Vagina (tissue), 2 donors: Measurements from ENCODE around the gene MOV10L1. TPM values are rescaled to one million over a fixed set of nuclear protein-coding genes. Genes with fewer than 3 reads are reported as not detected.

Experiments used
- DNase-seq, 2 donors: peaks; one replicate each; pipeline ENCODE4 v3.0.0-alpha.2; 2017; ENCODE audit errors: extremely low spot score in 2 of 2
- H3K27ac ChIP-seq: fragments of 200-600 bp; sonication (generic); one replicate; pipeline ENCODE4 v1.5.1; 2019
- H3K27me3 ChIP-seq: fragments of 200-600 bp; sonication (generic); one replicate; pipeline ENCODE4 v1.5.1; 2019
- H3K36me3 ChIP-seq, 2 donors: fragments of 200-600 bp; sonication (generic); one replicate each; pipeline ENCODE4 v1.5.1; 2017 to 2019
- H3K4me1 ChIP-seq: fragments of 200-600 bp; sonication (generic); one replicate; pipeline ENCODE4 v1.5.1; 2019
- H3K4me3 ChIP-seq, 2 donors: fragments of 200-600 bp; sonication (generic); 1 replicate in 1 of 2; 2 replicates in 1 of 2; pipeline ENCODE4 v1.5.1; 2016 to 2019
- H3K9me3 ChIP-seq: fragments of 200-600 bp; sonication (generic); one replicate; pipeline ENCODE4 v1.5.1; 2019
- POLR2A ChIP-seq, 2 donors: fragments of 450-650 bp; IDR thresholded peaks; one replicate each; pipeline ENCODE4 v1.6.1; 2017; ENCODE audit warnings: antibody characterized with exemption in 2 of 2, mild to moderate bottlenecking in 2 of 2, moderate library complexity in 2 of 2
- POLR2AphosphoS5 ChIP-seq, 2 donors: sonication (generic); formaldehyde crosslinking; IDR thresholded peaks; one replicate each; pipeline ENCODE4 v1.9.0; 2017; ENCODE audit warnings: antibody characterized with exemption in 2 of 2, mild to moderate bottlenecking in 2 of 2, low read depth in 1 of 2; ENCODE audit not compliant: insufficient read depth in 1 of 2
- intact Hi-C: fragments of 100-400 bp; cut with DNase I; formaldehyde crosslinking; loops from one replicate; pipeline ENCODE4 v1.15.1; 2023
- total RNA-seq: library from RNA; depleted of rRNA; stranded (reverse); fragments of >200 nt; gene quantifications from one replicate; pipeline ENCODE4 v1.2.3, GENCODE V29; 2016
- TF ChIP-seq, protein P1 (sequence below), 3 experiments: fragments of 450-650 bp in 2 of 3; fragments of 200-600 bp in 1 of 3; sonication (generic) in 1 of 3; IDR thresholded peaks; one replicate each; pipeline ENCODE4 v1.5.1; 2017 to 2019; ENCODE audit warnings: antibody characterized with exemption in 3 of 3, mild to moderate bottlenecking in 2 of 3, moderate library complexity in 2 of 3

Gene MOV10L1
- total RNA-seq, 1 donor from 2014 or later, result 0.98 TPM

DNA sequence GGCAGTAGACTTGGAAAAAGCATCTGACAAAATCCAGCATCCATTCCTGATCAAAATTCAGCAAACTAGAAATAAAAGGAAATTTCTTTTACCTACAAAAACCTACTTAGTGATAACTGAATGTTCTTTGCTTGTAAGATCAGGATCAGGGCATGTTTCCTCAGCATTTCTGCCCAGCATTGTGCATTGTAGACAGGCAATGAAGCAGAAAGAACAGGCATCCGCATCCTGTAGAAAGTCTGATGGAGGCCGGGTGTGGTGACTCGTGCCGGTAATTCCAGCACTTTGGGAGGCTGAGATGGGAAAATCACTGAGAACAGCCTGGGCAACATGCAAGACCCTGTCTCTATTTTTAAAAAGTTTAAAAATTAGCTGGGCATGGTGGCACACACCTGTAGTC, 48.2 kb downstream of the MOV10L1 start:
- no peaks in the 10 kb centered on the region for H3K36me3 ChIP-seq
- no peaks in the 10 kb centered on the region for H3K9me3 ChIP-seq
- TF ChIP-seq, protein P1, sequence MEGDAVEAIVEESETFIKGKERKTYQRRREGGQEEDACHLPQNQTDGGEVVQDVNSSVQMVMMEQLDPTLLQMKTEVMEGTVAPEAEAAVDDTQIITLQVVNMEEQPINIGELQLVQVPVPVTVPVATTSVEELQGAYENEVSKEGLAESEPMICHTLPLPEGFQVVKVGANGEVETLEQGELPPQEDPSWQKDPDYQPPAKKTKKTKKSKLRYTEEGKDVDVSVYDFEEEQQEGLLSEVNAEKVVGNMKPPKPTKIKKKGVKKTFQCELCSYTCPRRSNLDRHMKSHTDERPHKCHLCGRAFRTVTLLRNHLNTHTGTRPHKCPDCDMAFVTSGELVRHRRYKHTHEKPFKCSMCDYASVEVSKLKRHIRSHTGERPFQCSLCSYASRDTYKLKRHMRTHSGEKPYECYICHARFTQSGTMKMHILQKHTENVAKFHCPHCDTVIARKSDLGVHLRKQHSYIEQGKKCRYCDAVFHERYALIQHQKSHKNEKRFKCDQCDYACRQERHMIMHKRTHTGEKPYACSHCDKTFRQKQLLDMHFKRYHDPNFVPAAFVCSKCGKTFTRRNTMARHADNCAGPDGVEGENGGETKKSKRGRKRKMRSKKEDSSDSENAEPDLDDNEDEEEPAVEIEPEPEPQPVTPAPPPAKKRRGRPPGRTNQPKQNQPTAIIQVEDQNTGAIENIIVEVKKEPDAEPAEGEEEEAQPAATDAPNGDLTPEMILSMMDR (IDR thresholded peaks at IDR 0.05), result no peak
- TF ChIP-seq POLR2AphosphoS5 (IDR thresholded peaks at IDR 0.05; ENCODE audit: insufficient read depth in 1 of 2, low read depth in 1 of 2) (no peak), POLR2A (IDR thresholded peaks at IDR 0.05) (no peak)
- H3K4me3 ChIP-seq, result no peak overlapping the region
- no peaks in the 10 kb centered on the region for H3K27me3 ChIP-seq
- intact Hi-C loops, result no loop called here
- no peaks in the 10 kb centered on the region for H3K4me1 ChIP-seq
- H3K27ac ChIP-seq, result no peak overlapping the region
- no peak for DNase-seq

DNA sequence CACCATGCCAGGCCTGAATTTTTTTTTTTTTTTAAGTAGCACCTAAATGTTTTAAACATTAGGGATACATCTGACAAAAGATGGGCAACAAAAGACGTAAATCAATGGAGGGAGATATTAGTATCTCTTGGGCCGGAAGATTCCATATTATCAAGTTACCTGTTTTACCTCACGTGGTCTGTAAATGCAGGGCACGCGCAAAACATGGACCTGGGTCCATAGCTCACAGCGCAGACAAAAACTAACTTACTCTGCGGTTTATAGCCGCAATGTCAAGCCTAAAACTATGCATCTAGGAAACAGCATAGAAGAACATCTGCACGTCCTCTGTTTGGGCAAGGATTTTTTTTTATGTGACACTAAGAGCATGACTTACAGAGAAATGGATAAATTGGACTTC, 49.2 kb downstream of the MOV10L1 start:
- no peaks in the 10 kb centered on the region for H3K4me1 ChIP-seq
- no peak overlapping the region for H3K4me3 ChIP-seq
- DNase-seq, result no peak
- H3K27ac ChIP-seq, result no peak overlapping the region
- H3K27me3 ChIP-seq, result no peaks in the 10 kb centered on the region
- intact Hi-C loops, result no loop called here
- no peaks in the 10 kb centered on the region for H3K9me3 ChIP-seq
- no peak for TF ChIP-seq POLR2AphosphoS5 (IDR thresholded peaks at IDR 0.05; ENCODE audit: insufficient read depth in 1 of 2, low read depth in 1 of 2)
- no peak for TF ChIP-seq POLR2A (IDR thresholded peaks at IDR 0.05)
- TF ChIP-seq, protein P1 (IDR thresholded peaks at IDR 0.05), result no peak
- no peaks in the 10 kb centered on the region for H3K36me3 ChIP-seq

DNA sequence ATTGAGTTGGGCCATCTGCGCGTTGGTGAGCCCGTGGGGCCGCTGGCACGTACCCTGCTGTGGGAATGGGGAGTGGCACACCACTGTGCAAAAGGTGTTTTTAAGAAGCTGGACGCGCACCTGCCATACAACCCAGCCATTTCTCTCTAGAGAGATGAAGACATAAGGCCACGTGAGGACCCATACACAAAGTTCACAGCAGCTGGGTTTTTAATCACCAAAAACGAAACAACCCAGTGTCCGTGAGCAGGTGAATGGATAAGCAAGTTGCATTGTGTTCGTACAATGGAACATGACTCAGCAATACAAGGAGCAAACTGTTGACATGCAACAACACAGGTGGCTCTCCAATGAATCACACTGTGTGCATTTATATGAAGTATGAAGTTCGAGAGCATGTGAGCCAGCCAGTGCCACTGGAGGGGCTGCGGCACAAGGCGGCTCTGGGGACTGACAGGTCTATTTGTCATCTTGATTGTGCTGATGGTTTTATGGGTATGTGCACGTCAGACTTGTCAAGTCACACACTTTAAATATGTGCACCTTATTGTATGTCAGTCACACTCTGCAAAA, 50.1 kb downstream of the MOV10L1 start:
- H3K4me1 ChIP-seq, result no peaks in the 10 kb centered on the region
- no peak overlapping the region for H3K4me3 ChIP-seq
- H3K27ac ChIP-seq, result no peak overlapping the region
- intact Hi-C loops, result no loop called here
- no peak for DNase-seq
- H3K27me3 ChIP-seq, result no peaks in the 10 kb centered on the region
- no peaks in the 10 kb centered on the region for H3K36me3 ChIP-seq
- no peaks in the 10 kb centered on the region for H3K9me3 ChIP-seq
- TF ChIP-seq, protein P1 (IDR thresholded peaks at IDR 0.05), result no peak
- no peak for TF ChIP-seq POLR2A (IDR thresholded peaks at IDR 0.05)
- no peak for TF ChIP-seq POLR2AphosphoS5 (IDR thresholded peaks at IDR 0.05; ENCODE audit: insufficient read depth in 1 of 2, low read depth in 1 of 2)

DNA sequence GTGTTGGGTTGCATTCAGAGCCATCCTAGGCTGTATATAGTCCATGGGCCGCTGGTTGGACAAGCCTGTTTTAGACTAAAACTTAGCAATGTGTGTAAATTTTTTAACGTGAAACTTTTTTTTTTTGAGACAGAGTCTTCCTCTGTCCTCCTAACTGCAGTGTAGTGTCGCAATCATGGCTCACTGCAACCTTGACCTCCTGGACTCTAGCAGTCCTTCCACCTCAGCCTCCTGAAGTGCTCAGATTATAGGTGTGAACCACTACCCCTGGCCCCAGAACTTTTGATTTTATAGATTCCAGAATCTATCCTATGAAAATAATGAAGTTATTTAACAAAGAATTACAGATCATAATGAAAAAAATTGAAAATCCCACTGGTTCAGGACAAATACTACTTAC, 50.8 kb downstream of the MOV10L1 start:
- H3K27me3 ChIP-seq, result no peaks in the 10 kb centered on the region
- no peak for DNase-seq
- H3K4me3 ChIP-seq, result no peak overlapping the region
- H3K27ac ChIP-seq, result no peak overlapping the region
- no peaks in the 10 kb centered on the region for H3K9me3 ChIP-seq
- no peaks in the 10 kb centered on the region for H3K4me1 ChIP-seq
- intact Hi-C loops, result no loop called here
- TF ChIP-seq POLR2AphosphoS5 (IDR thresholded peaks at IDR 0.05; ENCODE audit: insufficient read depth in 1 of 2, low read depth in 1 of 2) (no peak), POLR2A (IDR thresholded peaks at IDR 0.05) (no peak)
- TF ChIP-seq, protein P1 (IDR thresholded peaks at IDR 0.05), result no peak
- H3K36me3 ChIP-seq, result no peaks in the 10 kb centered on the region

DNA sequence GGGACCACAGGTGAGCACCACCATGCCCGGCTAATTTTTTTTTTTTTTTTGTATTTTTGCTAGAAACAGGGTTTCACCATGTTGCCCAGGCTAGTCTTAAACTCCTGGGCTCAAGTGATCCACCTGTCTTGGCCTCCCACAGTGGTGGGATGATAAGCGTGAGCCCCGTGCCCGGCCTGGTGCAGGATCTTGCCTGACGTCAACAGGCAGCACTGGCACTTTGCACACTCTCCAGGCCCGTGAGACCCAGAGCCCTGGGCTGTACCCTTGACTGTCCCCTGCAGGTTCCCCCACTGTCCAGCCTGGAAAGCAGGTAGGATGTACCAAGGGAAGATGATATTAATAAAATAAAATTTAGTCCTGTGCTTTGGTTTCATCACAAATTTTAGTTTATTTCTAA, 51.7 kb downstream of the MOV10L1 start:
- no peak for DNase-seq
- no peak overlapping the region for H3K4me3 ChIP-seq
- H3K27me3 ChIP-seq, result no peaks in the 10 kb centered on the region
- no peak overlapping the region for H3K27ac ChIP-seq
- intact Hi-C loops, result no loop called here
- no peaks in the 10 kb centered on the region for H3K9me3 ChIP-seq
- TF ChIP-seq, protein P1 (IDR thresholded peaks at IDR 0.05), result no peak
- TF ChIP-seq POLR2A (IDR thresholded peaks at IDR 0.05) (no peak), POLR2AphosphoS5 (IDR thresholded peaks at IDR 0.05; ENCODE audit: insufficient read depth in 1 of 2, low read depth in 1 of 2) (no peak)
- H3K4me1 ChIP-seq, result peaks cover 3% of the 10 kb centered on the region
- no peaks in the 10 kb centered on the region for H3K36me3 ChIP-seq
